Measurements from ENCODE around the gene KDM1B.
"Not testable (repeated sequence)": the region's sequence is repeated elsewhere in the genome, so short reads cannot be mapped to it uniquely, and the experiment has no call there.

The KDM1B gene

GRCh38 chr6:18215436-18215835 lies 60.2 kb downstream of the KDM1B start:
- Mint-ChIP-seq H3K27me3 (ENCODE audit: low read depth, poor library complexity) (peaks cover 3% of the 10 kb centered on the region), H3K36me3 (ENCODE audit: low read depth) (peaks cover 68% of the 10 kb centered on the region), H3K27ac (no peak overlapping the region)

GRCh38 chr6:18216411-18216810 lies 61.2 kb downstream of the KDM1B start:
- no peak for DNase-seq
- Mint-ChIP-seq H3K4me1 (peaks cover 8% of the 10 kb centered on the region), H3K27me3 (ENCODE audit: low read depth, poor library complexity) (peaks cover 3% of the 10 kb centered on the region), H3K9me3 (no peaks in the 10 kb centered on the region), H3K27ac (no peak overlapping the region), H3K4me3 (no peak overlapping the region), H3K36me3 (ENCODE audit: low read depth) (peaks cover 72% of the 10 kb centered on the region)
- no peak for TF ChIP-seq CTCF (IDR thresholded peaks at IDR 0.05)

More at GRCh38 chr6:18215436-18215835, 60.2 kb downstream of the KDM1B start:
- no peak for TF ChIP-seq CTCF (IDR thresholded peaks at IDR 0.05)
- H3K4me3 Mint-ChIP-seq, result no peak overlapping the region
- no peak for DNase-seq
- H3K4me1 Mint-ChIP-seq, result peaks cover 8% of the 10 kb centered on the region
- H3K9me3 Mint-ChIP-seq, result no peaks in the 10 kb centered on the region

DNA sequence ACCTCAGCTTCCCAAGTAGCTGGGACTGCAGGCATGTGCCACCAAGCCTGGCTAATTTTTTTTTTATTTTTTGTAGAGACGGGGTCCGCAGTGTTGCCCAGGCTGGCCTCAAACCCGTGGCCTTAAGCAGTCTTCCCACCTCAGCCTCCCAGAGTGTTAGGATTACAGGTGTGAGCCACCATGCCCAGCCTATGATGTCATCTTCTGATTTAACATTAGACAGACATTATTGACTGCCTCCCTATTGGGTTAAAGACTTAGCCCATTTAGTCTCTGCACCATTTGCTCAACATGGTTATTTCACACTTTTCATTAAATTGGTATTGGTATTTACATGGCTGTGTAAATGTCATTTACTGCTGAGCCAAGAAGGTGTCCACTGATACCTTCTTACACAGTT lies 63.0 kb downstream of the KDM1B start:
- Mint-ChIP-seq H3K4me1 (peaks cover 8% of the 10 kb centered on the region), H3K27me3 (ENCODE audit: low read depth, poor library complexity) (peaks cover 3% of the 10 kb centered on the region), H3K36me3 (ENCODE audit: low read depth) (peaks cover 77% of the 10 kb centered on the region), H3K9me3 (no peaks in the 10 kb centered on the region), H3K27ac (no peak overlapping the region), H3K4me3 (no peak overlapping the region)
- TF ChIP-seq CTCF (IDR thresholded peaks at IDR 0.05), result no peak
- DNase-seq, result no peak

DNA sequence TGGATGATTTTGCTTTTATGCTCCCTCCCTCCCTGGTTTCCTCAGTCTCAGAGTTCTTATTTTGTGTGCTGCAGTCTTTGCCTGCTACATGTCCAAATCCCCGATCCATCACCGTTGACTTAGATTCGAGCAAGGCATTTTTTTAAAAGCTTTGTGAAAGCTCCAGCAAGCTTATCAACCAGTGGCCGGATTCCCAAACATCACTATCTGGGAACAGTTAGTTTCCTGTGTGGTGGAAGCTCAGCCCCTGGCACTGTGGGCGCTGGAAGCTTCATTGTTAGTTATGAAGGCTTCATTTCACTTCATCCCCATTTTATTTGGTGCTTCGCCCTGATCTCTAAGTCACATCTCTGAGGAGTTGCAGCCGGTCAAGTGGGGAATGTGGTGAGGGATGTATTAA lies 64.4 kb downstream of the KDM1B start:
- Mint-ChIP-seq H3K4me1 (no peaks in the 10 kb centered on the region), H3K4me3 (no peak overlapping the region), H3K27ac (no peak overlapping the region), H3K9me3 (no peaks in the 10 kb centered on the region), H3K36me3 (ENCODE audit: low read depth) (peaks cover 71% of the 10 kb centered on the region), H3K27me3 (ENCODE audit: low read depth, poor library complexity) (no peaks in the 10 kb centered on the region)
- no peak for TF ChIP-seq CTCF (IDR thresholded peaks at IDR 0.05)
- no peak for DNase-seq

- Mint-ChIP-seq H3K27ac (peak overlapping the region; percentile 88), H3K27me3 (ENCODE audit: low read depth, poor library complexity) (no peaks in the 10 kb centered on the region)
- no peak for TF ChIP-seq CTCF (IDR thresholded peaks at IDR 0.05)
These were observed 66.0 kb downstream of the KDM1B start for GRCh38 chr6:18221288-18221615.

DNA sequence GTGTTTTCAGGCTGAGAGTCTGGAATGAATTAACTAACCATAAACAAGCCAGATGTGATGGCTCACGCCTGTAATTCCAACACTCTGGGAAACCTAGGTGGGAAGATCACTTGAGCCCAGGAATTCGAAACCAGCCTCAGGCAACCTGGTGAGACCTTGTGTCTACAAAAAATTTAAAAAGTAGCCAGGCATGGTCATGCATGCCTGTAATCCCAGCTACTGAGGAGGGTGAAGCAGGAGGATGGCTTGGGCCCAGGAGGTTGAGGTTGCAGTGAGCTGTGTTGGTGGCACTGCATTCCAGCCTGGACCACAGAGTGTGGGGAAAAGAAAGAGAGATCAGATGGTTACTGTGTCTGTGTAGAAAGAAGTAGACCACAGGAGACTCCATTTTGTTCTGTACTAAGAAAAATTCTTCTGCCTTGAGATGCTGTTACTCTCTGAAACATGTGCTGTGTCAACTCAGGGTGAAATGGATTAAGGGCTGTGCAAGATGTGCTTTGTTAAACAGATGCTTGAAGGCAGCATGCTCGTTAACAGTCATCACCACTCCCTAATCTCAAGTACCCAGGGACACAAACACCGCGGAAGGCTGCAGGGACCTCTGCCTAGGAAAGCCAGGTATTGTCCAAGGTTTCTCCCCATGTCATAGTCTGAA lies 71.4 kb downstream of the KDM1B start:
- H3K9me3 Mint-ChIP-seq, result peaks cover 45% of the 10 kb centered on the region
- H3K4me1 Mint-ChIP-seq; H3K27me3 Mint-ChIP-seq (ENCODE audit: low read depth, poor library complexity); DNase-seq; H3K4me3 Mint-ChIP-seq: not testable (repeated sequence)
- H3K36me3 Mint-ChIP-seq (ENCODE audit: low read depth), result peaks cover 79% of the 10 kb centered on the region
- peak overlapping the region; percentile 87 for H3K27ac Mint-ChIP-seq

More at GRCh38 chr6:18221288-18221615, 66.0 kb downstream of the KDM1B start:
- Mint-ChIP-seq H3K4me1 (no peaks in the 10 kb centered on the region), H3K9me3 (no peaks in the 10 kb centered on the region), H3K36me3 (ENCODE audit: low read depth) (peaks cover 74% of the 10 kb centered on the region), H3K4me3 (no peak overlapping the region)
- no peak for DNase-seq

DNA sequence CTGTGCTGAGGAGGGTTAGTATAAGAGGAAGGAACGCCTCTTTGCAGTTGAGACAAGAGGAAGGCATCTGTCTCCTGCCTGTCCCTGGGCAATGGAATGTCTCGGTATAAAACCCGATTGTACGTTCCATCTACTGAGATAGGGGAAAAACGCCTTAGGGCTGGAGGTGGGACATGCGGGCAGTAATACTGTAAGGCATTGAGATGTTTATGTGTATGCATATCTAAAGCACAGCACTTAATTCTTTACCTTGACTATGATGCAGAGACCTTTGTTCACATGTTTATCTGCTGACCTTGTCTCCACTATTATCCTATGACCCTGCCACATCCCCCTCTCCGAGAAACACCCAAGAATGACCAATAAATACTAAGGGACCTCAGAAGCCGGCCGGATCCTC lies 71.9 kb downstream of the KDM1B start:
- H3K4me3 Mint-ChIP-seq; H3K27me3 Mint-ChIP-seq (ENCODE audit: low read depth, poor library complexity); H3K4me1 Mint-ChIP-seq; DNase-seq: not testable (repeated sequence)
- H3K36me3 Mint-ChIP-seq (ENCODE audit: low read depth), result peaks cover 79% of the 10 kb centered on the region
- H3K9me3 Mint-ChIP-seq, result peaks cover 51% of the 10 kb centered on the region
- H3K27ac Mint-ChIP-seq, result peak overlapping the region; percentile 79

DNA sequence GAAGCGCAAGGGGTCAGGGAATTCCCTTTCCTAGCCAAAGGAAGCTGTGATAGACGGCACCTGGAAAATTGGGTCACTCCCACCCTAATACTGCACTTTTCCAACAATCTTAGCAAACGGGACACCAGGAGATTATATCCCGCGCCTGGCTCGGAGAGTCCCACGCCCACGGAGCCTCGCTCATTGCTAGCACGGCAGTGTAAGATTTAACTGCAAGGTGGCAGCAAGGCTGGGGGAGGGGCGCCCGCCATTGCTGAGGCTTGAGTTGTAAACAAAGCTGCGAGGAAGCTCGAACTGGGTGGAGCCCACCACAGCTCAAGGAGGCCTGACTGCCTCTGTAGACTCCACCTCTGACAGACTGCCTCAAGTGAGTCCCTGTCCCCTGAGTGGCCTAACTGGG lies 73.4 kb downstream of the KDM1B start:
- peaks cover 65% of the 10 kb centered on the region for H3K9me3 Mint-ChIP-seq
- H3K27me3 Mint-ChIP-seq (ENCODE audit: low read depth, poor library complexity); H3K4me3 Mint-ChIP-seq; H3K27ac Mint-ChIP-seq; H3K4me1 Mint-ChIP-seq; DNase-seq: not testable (repeated sequence)
- H3K36me3 Mint-ChIP-seq (ENCODE audit: low read depth), result peaks cover 85% of the 10 kb centered on the region

- H3K4me3 Mint-ChIP-seq; H3K27me3 Mint-ChIP-seq (ENCODE audit: low read depth, poor library complexity); DNase-seq; H3K4me1 Mint-ChIP-seq; H3K27ac Mint-ChIP-seq: not testable (repeated sequence)
- peaks cover 100% of the 10 kb centered on the region for H3K36me3 Mint-ChIP-seq (ENCODE audit: low read depth)
- peaks cover 92% of the 10 kb centered on the region for H3K9me3 Mint-ChIP-seq
These were observed 76.6 kb downstream of the KDM1B start for GRCh38 chr6:18231856-18232255.

GRCh38 chr6:18233770-18234169 lies 78.5 kb downstream of the KDM1B start:
- H3K4me3 Mint-ChIP-seq; H3K4me1 Mint-ChIP-seq; DNase-seq; H3K27me3 Mint-ChIP-seq (ENCODE audit: low read depth, poor library complexity); H3K27ac Mint-ChIP-seq: not testable (repeated sequence)
- Mint-ChIP-seq H3K9me3 (peaks cover 82% of the 10 kb centered on the region), H3K36me3 (ENCODE audit: low read depth) (peaks cover 100% of the 10 kb centered on the region)

All from nephron progenitor cell (in vitro differentiated cells).